ENCODE measurements around the gene MBD2. TPM values are rescaled to one million over a fixed set of nuclear protein-coding genes. Genes with fewer than 3 reads are reported as not detected.

Gene MBD2
- total and polyA plus RNA-seq, 2 donors (not counting 1 experiment from before 2014, with no cell fraction given), result 53.0 to 134 TPM

- H3K4me1 Mint-ChIP-seq, result peaks cover 72% of the 10 kb centered on the region
- peak overlapping the region in 1 of 2 donors; percentile 64 for H3K27ac ChIP-seq (ENCODE audit: low read length in 2 of 2)
- peak overlapping the region; percentile 62 for H3K4me2 ChIP-seq (replicated peaks; ENCODE audit: low read depth, low read length, poor library complexity, severe bottlenecking)
- H2AFZ ChIP-seq (ENCODE audit: insufficient read depth, low read depth, low read length, poor library complexity, severe bottlenecking), result no peak overlapping the region
- H3K4me1 ChIP-seq (ENCODE audit: control insufficient read depth in 2 of 2, insufficient read depth in 2 of 2, low read length in 2 of 2), result peaks cover 61 to 69% of the 10 kb centered on the region in 2 donors
- DNase-seq, result peak; percentile 33
- no peak for TF ChIP-seq EZH2 (IDR thresholded peaks at IDR 0.05; ENCODE audit: borderline replicate concordance, insufficient read depth, low read depth, low read length, poor library complexity, severe bottlenecking)
- TF ChIP-seq CTCF (IDR thresholded peaks at IDR 0.05), result no peak
- peaks cover 2 to 4% of the 10 kb centered on the region in 2 experiments for H3K36me3 ChIP-seq (replicated peaks in 1 of 2; ENCODE audit: control extremely low read depth in 1 of 2, control insufficient read depth in 1 of 2, extremely low read depth in 1 of 2, insufficient read depth in 2 of 2, low read length in 1 of 2)
- H3K27me3 Mint-ChIP-seq, result no peaks in the 10 kb centered on the region
- ATAC-seq (ENCODE audit: low read depth), result no peak
- H3K9me3 Mint-ChIP-seq (ENCODE audit: insufficient read depth), result no peaks in the 10 kb centered on the region
- no peaks in the 10 kb centered on the region for H3K27me3 ChIP-seq (replicated peaks in 1 of 4; ENCODE audit: control extremely low read depth in 1 of 4, control insufficient read depth in 3 of 4, insufficient read depth in 4 of 4, low read length in 3 of 4)
- H3K27ac Mint-ChIP-seq, result peak overlapping the region; percentile 56
- ChIA-PET CTCF (interaction anchor here (1.2 to 1.6 kb wide), 2 partner anchors 53 to 140 kb away, joined by 6 to 16 read pairs; partner anchors contain the start of genes C18orf54, POLI and STARD6), POLR2A (interaction anchor here (1.5 kb wide), 1 partner anchor 52 kb away, joined by 8 read pairs; the partner anchor contains the start of gene POLI)
- H3K4me3 ChIP-seq (ENCODE audit: control extremely low read depth in 1 of 5, extremely low read depth in 1 of 5, insufficient read depth in 1 of 5, low read depth in 2 of 5, low read length in 4 of 5), result peak overlapping the region in 3 of 5 experiments; percentile 2 to 7 (median 4)
- H3K9me3 ChIP-seq (ENCODE audit: control extremely low read depth in 1 of 3, control insufficient read depth in 2 of 3, insufficient read depth in 1 of 3, low read length in 2 of 3), result no peaks in the 10 kb centered on the region
- no CpG with 5 or more reads among the region's 1 CpG for WGBS (ENCODE audit: insufficient coverage)
- H3K4me3 Mint-ChIP-seq, result peak overlapping the region; percentile 78
- H3K9ac ChIP-seq (ENCODE audit: low read length), result peak overlapping the region; percentile 19
- intact Hi-C loops (cut with micrococcal nuclease), result no loop called here
- H3K79me2 ChIP-seq (ENCODE audit: control insufficient read depth, insufficient read depth, low read length), result peaks cover 99% of the 10 kb centered on the region
- H4K20me1 ChIP-seq (ENCODE audit: control insufficient read depth, insufficient read depth, low read length, poor library complexity, severe bottlenecking), result peaks cover 45% of the 10 kb centered on the region
These were observed 6.8 kb downstream of the MBD2 start for GRCh38 chr18:54217624-54218023.

GRCh38 chr18:54215069-54215468 lies 9.4 kb downstream of the MBD2 start:
- peaks cover 98% of the 10 kb centered on the region for H3K79me2 ChIP-seq (ENCODE audit: control insufficient read depth, insufficient read depth, low read length)
- no peak overlapping the region for H3K27ac ChIP-seq (ENCODE audit: low read length in 2 of 2)
- DNase-seq (no peak), ATAC-seq (ENCODE audit: low read depth) (no peak)
- POLR2A ChIA-PET, result no interaction called here
- no peak for TF ChIP-seq EZH2 (IDR thresholded peaks at IDR 0.05; ENCODE audit: borderline replicate concordance, insufficient read depth, low read depth, low read length, poor library complexity, severe bottlenecking)
- TF ChIP-seq CTCF (IDR thresholded peaks at IDR 0.05), result no peak
- H3K27me3 ChIP-seq (replicated peaks in 1 of 4; ENCODE audit: control extremely low read depth in 1 of 4, control insufficient read depth in 3 of 4, insufficient read depth in 4 of 4, low read length in 3 of 4), result no peaks in the 10 kb centered on the region
- intact Hi-C loops (cut with micrococcal nuclease), result no loop called here
- Mint-ChIP-seq H3K4me1 (peaks cover 70% of the 10 kb centered on the region), H3K9me3 (ENCODE audit: insufficient read depth) (no peaks in the 10 kb centered on the region), H3K27me3 (no peaks in the 10 kb centered on the region), H3K27ac (no peak overlapping the region), H3K4me3 (no peak overlapping the region)
- CTCF ChIA-PET, result interaction anchor here (2.2 kb wide), 1 partner anchor 8 kb away, joined by 8 read pairs; no protein-coding TSS in a partner anchor
- H3K4me1 ChIP-seq (ENCODE audit: control insufficient read depth in 2 of 2, insufficient read depth in 2 of 2, low read length in 2 of 2), result peaks cover 49 to 56% of the 10 kb centered on the region in 2 donors
- no peaks in the 10 kb centered on the region for H3K9me3 ChIP-seq (ENCODE audit: control extremely low read depth in 1 of 3, control insufficient read depth in 2 of 3, insufficient read depth in 1 of 3, low read length in 2 of 3)
- no peak overlapping the region for H3K4me3 ChIP-seq (ENCODE audit: control extremely low read depth in 1 of 5, extremely low read depth in 1 of 5, insufficient read depth in 1 of 5, low read depth in 2 of 5, low read length in 4 of 5)
- no CpG with 5 or more reads among the region's 3 CpGs for WGBS (ENCODE audit: insufficient coverage)
- no peak overlapping the region for H3K4me2 ChIP-seq (replicated peaks; ENCODE audit: low read depth, low read length, poor library complexity, severe bottlenecking)
- peaks cover 53% of the 10 kb centered on the region for H4K20me1 ChIP-seq (ENCODE audit: control insufficient read depth, insufficient read depth, low read length, poor library complexity, severe bottlenecking)
- H3K9ac ChIP-seq (ENCODE audit: low read length), result no peak overlapping the region
- peaks cover 2% of the 10 kb centered on the region in 2 experiments for H3K36me3 ChIP-seq (replicated peaks in 1 of 2; ENCODE audit: control extremely low read depth in 1 of 2, control insufficient read depth in 1 of 2, extremely low read depth in 1 of 2, insufficient read depth in 2 of 2, low read length in 1 of 2)
- H2AFZ ChIP-seq (ENCODE audit: insufficient read depth, low read depth, low read length, poor library complexity, severe bottlenecking), result no peak overlapping the region
